Neural progenitor cell (in vitro differentiated cells): ENCODE data around the gene GNG12. TPM values are rescaled to one million over a fixed set of nuclear protein-coding genes. Genes with fewer than 3 reads are reported as not detected.
A peak's percentile ranks its signal among the peaks of the same experiment; 100 is the strongest.

Source experiments
- DNase-seq: peaks from one replicate; pipeline ENCODE4 v3.0.0-alpha.2; 2016; ENCODE audit warnings: low spot score
- H2AFZ ChIP-seq: fragments of 200-600 bp; sonication (generic); replicated peaks from 2 replicates; pipeline ENCODE4 v1.6.1; 2016; ENCODE audit warnings: antibody characterized with exemption
- H3F3A ChIP-seq: fragments of 200-600 bp; sonication (generic); 2 replicates; pipeline ENCODE4 v1.6.1; 2016; ENCODE audit warnings: antibody characterized with exemption, low read depth
- H3K27ac ChIP-seq: fragments of 200-600 bp; sonication (generic); 2 replicates; pipeline ENCODE4 v1.5.1; 2016; ENCODE audit warnings: mild to moderate bottlenecking
- H3K27me3 ChIP-seq: fragments of 200-600 bp; sonication (generic); 2 replicates; pipeline ENCODE4 v1.6.1; 2016; ENCODE audit warnings: mild to moderate bottlenecking, moderate library complexity
- H3K36me3 ChIP-seq: fragments of 200-600 bp; sonication (generic); 2 replicates; pipeline ENCODE4 v1.5.1; 2016
- H3K4me1 ChIP-seq: fragments of 200-600 bp; sonication (generic); 2 replicates; pipeline ENCODE4 v1.6.1; 2016; ENCODE audit warnings: mixed run types
- H3K4me2 ChIP-seq: fragments of 200-600 bp; sonication (generic); 2 replicates; pipeline ENCODE4 v1.6.1; 2016
- H3K4me3 ChIP-seq: fragments of 200-600 bp; sonication (generic); 2 replicates; pipeline ENCODE4 v1.5.1; 2016
- H3K79me2 ChIP-seq: fragments of 200-600 bp; sonication (generic); 2 replicates; pipeline ENCODE4 v1.6.1; 2016; ENCODE audit warnings: low read depth
- H3K9ac ChIP-seq: fragments of 200-600 bp; sonication (generic); 2 replicates; pipeline ENCODE4 v1.6.1; 2016
- H3K9me3 ChIP-seq: fragments of 200-600 bp; sonication (generic); 2 replicates; pipeline ENCODE4 v1.5.1; 2016; ENCODE audit warnings: low read depth
- H4K20me1 ChIP-seq: fragments of 200-600 bp; sonication (generic); 2 replicates; pipeline ENCODE4 v1.6.1; 2016; ENCODE audit warnings: low read depth
- H3K27ac Mint-ChIP-seq: 3 replicates; pipeline ENCODE4 v1.8.0; 2021; ENCODE audit warnings: mixed read lengths
- H3K27me3 Mint-ChIP-seq: 2 replicates; pipeline ENCODE4 v1.8.0; 2022; ENCODE audit warnings: low read depth, mild to moderate bottlenecking, inconsistent platforms, moderate library complexity, mixed read lengths; ENCODE audit not compliant: insufficient read depth
- H3K36me3 Mint-ChIP-seq: 3 replicates; pipeline ENCODE4 v1.8.0; 2021; ENCODE audit warnings: mixed read lengths
- H3K4me1 Mint-ChIP-seq: 3 replicates; pipeline ENCODE4 v1.8.0; 2021; ENCODE audit warnings: mixed read lengths
- H3K4me3 Mint-ChIP-seq: 3 replicates; pipeline ENCODE4 v1.8.0; 2021; ENCODE audit warnings: mild to moderate bottlenecking, moderate library complexity, mixed read lengths
- H3K9me3 Mint-ChIP-seq: 3 replicates; pipeline ENCODE4 v1.8.0; 2020; ENCODE audit warnings: mixed read lengths
- CTCF ChIP-seq: fragments of 200-600 bp; sonication (generic); IDR thresholded peaks from 2 replicates; pipeline ENCODE4 v1.5.1; 2017; ENCODE audit warnings: antibody characterized with exemption, mild to moderate bottlenecking
- EZH2 ChIP-seq: fragments of 200-600 bp; sonication (generic); IDR thresholded peaks from 2 replicates; pipeline ENCODE4 v1.6.1; 2017; ENCODE audit warnings: antibody characterized with exemption, mild to moderate bottlenecking, moderate library complexity
- EZH2phosphoT487 ChIP-seq: fragments of 200-600 bp; sonication (generic); IDR thresholded peaks from 2 replicates; pipeline ENCODE4 v1.6.1; 2017; ENCODE audit warnings: antibody characterized with exemption
- small RNA-seq: library from RNA; depleted of rRNA; stranded (forward); fragments of <200 nt; gene quantifications from one replicate; pipeline ENCODE3, GENCODE V24; 2015
- total RNA-seq: library from RNA; depleted of rRNA; stranded (reverse); fragments of >200 nt; gene quantifications from 2 replicates; pipeline ENCODE4 v1.2.3, GENCODE V29; 2015; ENCODE audit warnings: low replicate concordance

Gene GNG12
- total RNA-seq, 1 donor from 2014 or later = 44.5 TPM

- no peak for TF ChIP-seq CTCF
- H3F3A ChIP-seq = no peaks in the 10 kb centered on the region
- H3K4me1 ChIP-seq = peaks cover 3% of the 10 kb centered on the region
- no peaks in the 10 kb centered on the region for H3K27me3 ChIP-seq
- no peak overlapping the region for H3K4me3 ChIP-seq
- no peak overlapping the region for H3K4me2 ChIP-seq
- H3K4me1 Mint-ChIP-seq = peaks cover 8% of the 10 kb centered on the region
- no peak overlapping the region for H3K27ac Mint-ChIP-seq
- H3K27ac ChIP-seq = no peak overlapping the region
- H3K9me3 Mint-ChIP-seq = no peaks in the 10 kb centered on the region
- peaks cover 6% of the 10 kb centered on the region for H3K27me3 Mint-ChIP-seq
- H3K9ac ChIP-seq = no peak overlapping the region
- no peaks in the 10 kb centered on the region for H3K79me2 ChIP-seq
- H3K4me3 Mint-ChIP-seq = no peak overlapping the region
- H2AFZ ChIP-seq = peak overlapping the region; percentile 26
- no peaks in the 10 kb centered on the region for H3K36me3 Mint-ChIP-seq
- peaks cover 5% of the 10 kb centered on the region for H3K36me3 ChIP-seq
- H4K20me1 ChIP-seq = no peaks in the 10 kb centered on the region
- no peak for DNase-seq
- H3K9me3 ChIP-seq = no peaks in the 10 kb centered on the region
These were observed 177.7 kb downstream of the GNG12 start for GRCh38 chr1:67655581-67655980.

GRCh38 chr1:67653304-67653703 lies 180.0 kb downstream of the GNG12 start:
- Mint-ChIP-seq H3K27me3 (peaks cover 7% of the 10 kb centered on the region), H3K4me3 (no peak overlapping the region), H3K4me1 (peaks cover 8% of the 10 kb centered on the region), H3K9me3 (no peaks in the 10 kb centered on the region), H3K27ac (no peak overlapping the region), H3K36me3 (no peaks in the 10 kb centered on the region)
- Histone ChIP-seq H2AFZ (no peak overlapping the region), H3F3A (no peaks in the 10 kb centered on the region), H3K9me3 (no peaks in the 10 kb centered on the region), H3K36me3 (peaks cover 5% of the 10 kb centered on the region), H3K4me1 (peaks cover 3% of the 10 kb centered on the region), H3K9ac (no peak overlapping the region), H3K4me3 (no peak overlapping the region), H3K27ac (no peak overlapping the region), H3K79me2 (no peaks in the 10 kb centered on the region), H4K20me1 (no peaks in the 10 kb centered on the region), H3K27me3 (peaks cover 19% of the 10 kb centered on the region), H3K4me2 (no peak overlapping the region)
- DNase-seq = no peak
- TF ChIP-seq CTCF (no peak), EZH2phosphoT487 (no peak), EZH2 (no peak)

GRCh38 chr1:67652800-67653199 lies 180.5 kb downstream of the GNG12 start:
- peaks cover 4% of the 10 kb centered on the region for H3K4me1 ChIP-seq
- Mint-ChIP-seq H3K36me3 (no peaks in the 10 kb centered on the region), H3K27me3 (peaks cover 7% of the 10 kb centered on the region), H3K9me3 (no peaks in the 10 kb centered on the region), H3K4me1 (peaks cover 8% of the 10 kb centered on the region), H3K27ac (peak overlapping the region; percentile 24), H3K4me3 (no peak overlapping the region)
- H2AFZ ChIP-seq = no peak overlapping the region
- H3K4me3 ChIP-seq = no peak overlapping the region
- H3F3A ChIP-seq = peaks cover 2% of the 10 kb centered on the region
- no peaks in the 10 kb centered on the region for H4K20me1 ChIP-seq
- no peak overlapping the region for H3K27ac ChIP-seq
- H3K9me3 ChIP-seq = no peaks in the 10 kb centered on the region
- H3K36me3 ChIP-seq = peaks cover 5% of the 10 kb centered on the region
- no peak for DNase-seq
- H3K9ac ChIP-seq = no peak overlapping the region
- no peak for TF ChIP-seq CTCF
- TF ChIP-seq EZH2 = no peak
- no peak for TF ChIP-seq EZH2phosphoT487
- no peaks in the 10 kb centered on the region for H3K79me2 ChIP-seq
- H3K27me3 ChIP-seq = peaks cover 24% of the 10 kb centered on the region
- H3K4me2 ChIP-seq = no peak overlapping the region

Small RNA genes lying within 50 kb of the gene (small RNA-seq; reads per million reads assigned to genes)
- gene RN7SL392P = not detected
- not detected for gene RNU7-80P

Other genes with a start within 250 kb of the GNG12 start
- gene GADD45A, start 148.3 kb downstream of the GNG12 start, total RNA-seq = 28.6 and 32.8 TPM in 2 replicates
- 0.12 and 1.3 TPM in 2 replicates for gene DIRAS3, start 217.2 kb upstream of the GNG12 start, total RNA-seq